Immature natural killer cell (primary cell): ENCODE data around the gene YAP1. TPM values are rescaled to one million over a fixed set of nuclear protein-coding genes. Genes with fewer than 3 reads are reported as not detected.
A peak's percentile ranks its signal among the peaks of the same experiment; 100 is the strongest.

Source experiments
- DNase-seq, 3 donors: peaks; one replicate each; pipeline ENCODE4 v3.0.0; 2022; ENCODE audit warnings: mixed read lengths in 1 of 3
- H3K27ac Mint-ChIP-seq, 6 donors: one replicate each; pipeline ENCODE4 v1.8.0; 2020; ENCODE audit warnings: mixed read lengths in 6 of 6, mild to moderate bottlenecking in 5 of 6, inconsistent platforms in 4 of 6, moderate library complexity in 3 of 6
- H3K27me3 Mint-ChIP-seq, 3 donors: one replicate each; pipeline ENCODE4 v1.8.0; 2020 to 2021; ENCODE audit warnings: low read depth in 3 of 3, mild to moderate bottlenecking in 3 of 3, mixed read lengths in 3 of 3, moderate library complexity in 3 of 3, inconsistent platforms in 1 of 3
- H3K36me3 Mint-ChIP-seq, 3 donors: one replicate each; pipeline ENCODE4 v1.8.0; 2020; ENCODE audit warnings: mixed read lengths in 3 of 3, inconsistent platforms in 2 of 3, mild to moderate bottlenecking in 2 of 3
- H3K4me1 Mint-ChIP-seq, 2 donors: one replicate each; pipeline ENCODE4 v1.8.0; 2020; ENCODE audit warnings: inconsistent platforms in 2 of 2, mild to moderate bottlenecking in 2 of 2, mixed read lengths in 2 of 2, moderate library complexity in 1 of 2
- H3K4me3 Mint-ChIP-seq, 5 donors: one replicate each; pipeline ENCODE4 v1.8.0; 2020; ENCODE audit warnings: mild to moderate bottlenecking in 5 of 5, mixed read lengths in 5 of 5, inconsistent platforms in 3 of 5, moderate library complexity in 3 of 5
- H3K9me3 Mint-ChIP-seq, 6 donors: one replicate each; pipeline ENCODE4 v1.8.0; 2020; ENCODE audit warnings: mild to moderate bottlenecking in 6 of 6, mixed read lengths in 6 of 6, inconsistent platforms in 4 of 6, moderate library complexity in 3 of 6
- polyA plus RNA-seq, 3 donors: library from polyadenylated mRNA; unstranded; fragments of 300-500 nt; fragmentation: Illumina TruSeq; gene quantifications; one replicate each; pipeline ENCODE4 v1.2.3, GENCODE V29; 2021

Gene YAP1
- polyA plus RNA-seq, 3 donors from 2014 or later: not detected

DNA sequence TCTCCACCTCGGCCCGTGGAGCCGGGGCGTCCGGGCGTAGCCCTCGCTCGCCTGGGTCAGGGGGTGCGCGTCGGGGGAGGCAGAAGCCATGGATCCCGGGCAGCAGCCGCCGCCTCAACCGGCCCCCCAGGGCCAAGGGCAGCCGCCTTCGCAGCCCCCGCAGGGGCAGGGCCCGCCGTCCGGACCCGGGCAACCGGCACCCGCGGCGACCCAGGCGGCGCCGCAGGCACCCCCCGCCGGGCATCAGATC, 439 bp downstream of the YAP1 start:
- peaks cover 13 to 14% of the 10 kb centered on the region in 2 donors for H3K4me1 Mint-ChIP-seq
- H3K27me3 Mint-ChIP-seq: peaks cover 11 to 20% (median 13%) of the 10 kb centered on the region in 3 donors
- H3K36me3 Mint-ChIP-seq: no peaks in the 10 kb centered on the region
- peak in 1 of 3 donors; percentile 16 for DNase-seq
- no peak overlapping the region for H3K27ac Mint-ChIP-seq
- H3K9me3 Mint-ChIP-seq: peaks cover 0 to 2% (median 0%) of the 10 kb centered on the region in 6 donors
- no peak overlapping the region for H3K4me3 Mint-ChIP-seq

DNA sequence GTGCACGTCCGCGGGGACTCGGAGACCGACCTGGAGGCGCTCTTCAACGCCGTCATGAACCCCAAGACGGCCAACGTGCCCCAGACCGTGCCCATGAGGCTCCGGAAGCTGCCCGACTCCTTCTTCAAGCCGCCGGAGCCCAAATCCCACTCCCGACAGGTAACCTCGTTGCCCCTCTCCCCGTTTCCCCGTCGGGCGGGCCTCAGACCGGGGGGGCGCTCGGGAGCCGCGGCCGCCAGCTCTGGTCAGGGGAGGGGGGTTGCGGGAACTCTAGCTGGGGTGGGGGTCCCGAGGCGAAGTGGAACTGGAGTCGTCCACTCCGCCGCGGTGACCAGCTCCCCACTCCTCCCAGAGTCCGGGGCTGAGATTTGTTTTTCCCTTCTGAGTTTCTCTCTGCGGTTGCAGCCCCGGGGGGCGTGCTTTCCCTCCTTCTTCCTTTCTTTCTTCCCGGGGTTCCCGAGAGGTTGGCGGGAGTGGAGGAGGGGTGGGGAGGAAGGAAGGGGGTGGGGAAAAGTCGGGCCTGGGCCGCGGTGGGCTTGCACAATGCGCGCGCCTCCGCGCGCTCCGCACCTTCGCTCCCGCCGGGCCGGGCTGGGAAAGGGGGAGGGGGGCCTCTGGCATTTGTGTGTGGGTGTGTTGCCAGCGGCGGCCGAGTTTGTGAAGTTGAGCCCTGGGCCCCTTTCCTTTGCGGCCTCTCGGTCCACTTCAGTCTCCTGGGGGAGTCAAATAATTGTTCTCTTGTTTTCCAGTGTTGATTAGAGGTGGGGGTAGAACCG, 952 bp downstream of the YAP1 start:
- Mint-ChIP-seq H3K4me1 (peaks cover 13 to 14% of the 10 kb centered on the region in 2 donors), H3K4me3 (peak overlapping the region; percentile 70 to 82 (median 75)), H3K27me3 (peaks cover 12 to 20% (median 13%) of the 10 kb centered on the region in 3 donors), H3K27ac (no peak overlapping the region), H3K36me3 (no peaks in the 10 kb centered on the region), H3K9me3 (peaks cover 0 to 2% (median 0%) of the 10 kb centered on the region in 6 donors)
- DNase-seq: peak in 1 of 3 donors; percentile 1

DNA sequence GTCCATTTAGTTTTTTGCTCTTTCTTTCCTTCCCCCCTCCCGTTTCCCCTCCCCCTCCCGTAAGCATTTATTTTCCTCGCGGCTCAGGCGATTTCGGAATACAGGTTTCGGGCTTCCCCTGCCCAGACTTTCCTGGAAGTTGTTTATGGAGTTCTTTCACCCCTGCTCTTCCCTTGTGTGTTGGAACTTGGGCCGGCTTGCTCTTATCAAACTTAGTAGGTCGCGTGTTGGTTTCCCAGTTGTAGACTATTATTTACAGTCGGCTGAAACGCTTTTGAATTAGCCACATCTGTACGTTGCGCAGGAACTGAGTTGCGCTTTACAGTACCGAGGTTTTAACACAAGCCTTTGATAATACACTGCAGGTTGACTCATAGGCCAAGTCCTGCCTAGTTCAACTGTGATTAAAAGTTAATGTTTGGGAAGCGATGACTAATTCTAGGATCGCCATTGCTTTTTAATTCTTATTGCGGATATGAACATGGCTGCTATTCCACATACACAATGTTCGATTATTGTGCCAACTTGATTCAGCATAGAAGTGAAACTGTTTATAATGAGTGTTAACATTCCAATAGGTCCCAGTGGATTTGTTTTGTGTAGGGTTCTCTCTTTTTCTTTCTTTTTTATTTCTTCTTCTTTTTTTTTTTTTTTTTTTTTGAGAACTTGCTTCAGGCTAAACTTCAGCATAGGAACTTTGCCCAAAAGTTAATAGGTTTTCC, 1.7 kb downstream of the YAP1 start:
- H3K27me3 Mint-ChIP-seq: peaks cover 16 to 20% (median 19%) of the 10 kb centered on the region in 3 donors
- peak overlapping the region; percentile 70 to 82 (median 75) for H3K4me3 Mint-ChIP-seq
- no peaks in the 10 kb centered on the region for H3K36me3 Mint-ChIP-seq
- no peak for DNase-seq
- H3K27ac Mint-ChIP-seq: no peak overlapping the region
- peaks cover 13 to 14% of the 10 kb centered on the region in 2 donors for H3K4me1 Mint-ChIP-seq
- peaks cover 0 to 7% (median under 1%) of the 10 kb centered on the region in 6 donors for H3K9me3 Mint-ChIP-seq

DNA sequence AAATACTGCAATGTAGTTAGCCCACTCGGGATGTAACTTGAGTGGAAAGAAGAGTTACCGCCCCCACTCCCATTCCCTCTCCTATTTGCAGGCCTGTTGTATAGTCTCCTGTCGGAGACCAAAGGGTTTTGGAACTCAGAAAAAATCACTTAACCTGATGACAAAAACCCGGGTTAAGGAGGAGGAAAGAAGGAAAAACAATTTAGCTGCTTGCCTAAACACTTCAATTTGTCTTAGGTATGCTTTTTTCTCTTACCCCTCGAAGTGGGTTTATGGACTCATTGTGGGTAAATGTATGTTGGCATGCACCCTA, 2.2 kb downstream of the YAP1 start:
- H3K9me3 Mint-ChIP-seq: peaks cover 0 to 12% (median under 1%) of the 10 kb centered on the region in 6 donors
- H3K27me3 Mint-ChIP-seq: peaks cover 18 to 20% (median 19%) of the 10 kb centered on the region in 3 donors
- peak overlapping the region in 4 of 5 donors; percentile 33 to 70 (median 60) for H3K4me3 Mint-ChIP-seq
- no peak overlapping the region for H3K27ac Mint-ChIP-seq
- no peaks in the 10 kb centered on the region for H3K36me3 Mint-ChIP-seq
- H3K4me1 Mint-ChIP-seq: peaks cover 13 to 14% of the 10 kb centered on the region in 2 donors
- no peak for DNase-seq

DNA sequence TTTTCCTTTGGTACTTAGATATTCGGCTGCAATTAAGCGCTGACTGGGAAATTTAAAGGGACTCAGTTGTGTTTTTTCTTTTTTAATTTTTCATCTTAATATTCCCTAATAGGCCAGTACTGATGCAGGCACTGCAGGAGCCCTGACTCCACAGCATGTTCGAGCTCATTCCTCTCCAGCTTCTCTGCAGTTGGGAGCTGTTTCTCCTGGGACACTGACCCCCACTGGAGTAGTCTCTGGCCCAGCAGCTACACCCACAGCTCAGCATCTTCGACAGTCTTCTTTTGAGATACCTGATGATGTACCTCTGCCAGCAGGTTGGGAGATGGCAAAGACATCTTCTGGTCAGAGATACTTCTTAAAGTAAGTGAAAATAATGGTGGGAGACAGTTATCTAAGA, 3.8 kb downstream of the YAP1 start:
- no peak for DNase-seq
- Mint-ChIP-seq H3K4me3 (no peak overlapping the region), H3K27me3 (peaks cover 16 to 21% (median 17%) of the 10 kb centered on the region in 3 donors), H3K9me3 (peaks cover 0 to 12% (median under 1%) of the 10 kb centered on the region in 6 donors), H3K27ac (no peak overlapping the region), H3K36me3 (no peaks in the 10 kb centered on the region), H3K4me1 (peaks cover 13 to 14% of the 10 kb centered on the region in 2 donors)

DNA sequence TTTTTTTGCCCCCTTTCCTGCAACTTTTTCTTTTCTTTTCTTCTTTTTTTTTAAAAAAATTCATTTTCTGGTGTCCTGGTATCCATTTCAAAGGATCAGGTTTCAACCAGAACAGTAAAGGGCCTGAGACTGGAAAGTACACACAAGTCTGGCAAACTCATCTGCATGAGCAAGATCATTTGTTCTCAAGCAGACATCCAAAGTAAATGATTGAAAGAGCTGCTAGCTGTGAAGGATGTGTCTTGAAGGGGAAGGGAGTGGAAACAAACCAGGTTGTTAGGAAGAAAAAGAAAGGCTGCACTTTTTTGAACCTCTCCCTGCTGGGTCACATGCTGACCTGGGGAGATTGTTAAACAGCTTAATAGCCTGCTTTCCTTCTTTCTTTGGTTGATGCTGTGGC, 5.3 kb downstream of the YAP1 start:
- Mint-ChIP-seq H3K4me1 (peaks cover 7 to 8% of the 10 kb centered on the region in 2 donors), H3K9me3 (peaks cover 0 to 12% (median 0%) of the 10 kb centered on the region in 6 donors), H3K4me3 (no peak overlapping the region), H3K36me3 (no peaks in the 10 kb centered on the region), H3K27ac (no peak overlapping the region), H3K27me3 (peaks cover 15 to 20% (median 19%) of the 10 kb centered on the region in 3 donors)
- DNase-seq: no peak

DNA sequence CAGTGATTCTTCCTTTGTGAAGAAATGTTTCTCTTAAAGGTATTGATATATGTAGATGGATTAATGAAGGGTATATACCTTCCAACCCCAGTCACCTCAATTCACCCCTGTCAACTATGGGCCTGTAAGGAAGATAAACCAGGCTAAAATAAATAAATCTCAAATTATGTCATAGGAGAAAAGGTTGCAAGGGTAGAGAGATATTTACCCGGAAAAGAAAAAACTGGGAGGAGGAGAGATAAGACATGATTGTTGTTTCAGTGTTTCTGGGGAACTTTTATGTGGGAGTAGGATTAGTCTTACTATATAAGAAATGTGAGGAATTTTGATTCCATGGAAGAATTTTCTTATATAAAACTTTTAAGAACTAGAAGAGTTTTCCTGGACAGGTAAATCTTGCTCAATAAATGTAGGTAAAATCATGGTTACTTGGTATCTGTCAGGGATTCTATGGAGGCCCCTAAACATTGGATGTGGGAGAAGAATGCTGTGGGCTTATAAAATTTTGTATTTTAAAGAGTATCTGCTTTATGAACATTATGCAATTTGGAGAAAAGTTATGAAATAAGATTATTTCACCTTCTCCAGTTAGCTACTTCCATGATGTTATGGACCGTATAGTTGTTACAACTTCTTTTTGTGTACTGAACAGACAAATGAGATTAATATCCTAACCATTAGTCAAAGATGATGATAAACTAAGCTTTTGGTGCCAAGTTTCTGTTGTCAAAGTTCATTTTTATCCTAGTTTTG, 6.4 kb downstream of the YAP1 start:
- H3K4me1 Mint-ChIP-seq: peaks cover 5 to 7% of the 10 kb centered on the region in 2 donors
- peaks cover 15 to 20% (median 17%) of the 10 kb centered on the region in 3 donors for H3K27me3 Mint-ChIP-seq
- no peak overlapping the region for H3K4me3 Mint-ChIP-seq
- no peak for DNase-seq
- H3K9me3 Mint-ChIP-seq: peaks cover 0 to 12% (median 0%) of the 10 kb centered on the region in 6 donors
- H3K27ac Mint-ChIP-seq: no peak overlapping the region
- no peaks in the 10 kb centered on the region for H3K36me3 Mint-ChIP-seq

DNA sequence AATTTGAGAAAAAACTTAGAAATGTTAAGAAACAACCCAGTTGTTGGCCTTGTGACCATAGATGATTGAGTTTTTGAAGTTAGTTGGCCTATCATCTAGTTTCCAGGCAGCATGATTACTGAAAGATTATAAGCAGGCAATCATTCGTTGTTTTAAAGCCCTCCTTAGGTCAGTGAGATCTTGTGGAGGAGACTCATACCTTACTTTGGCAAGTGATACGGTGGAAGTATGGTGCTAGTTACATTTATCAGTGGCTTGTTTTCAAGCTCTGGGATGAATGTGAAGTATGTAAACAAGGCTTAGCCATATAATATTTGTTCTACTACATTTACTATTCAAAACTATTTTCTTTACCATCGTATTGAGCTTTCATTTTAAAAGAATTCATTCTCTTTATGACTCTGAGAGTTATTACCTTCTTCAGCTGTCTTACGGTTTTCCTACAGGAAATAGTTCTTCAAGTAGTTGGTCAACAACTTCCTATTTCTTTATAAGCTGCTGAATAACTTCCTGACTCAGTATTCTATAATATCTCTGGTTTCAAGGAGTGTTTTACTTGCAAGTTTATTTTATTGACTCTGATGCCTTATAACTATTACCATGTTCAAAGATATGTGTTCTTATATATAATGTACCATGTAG, 7.3 kb downstream of the YAP1 start:
- H3K27ac Mint-ChIP-seq: no peak overlapping the region
- peaks cover 0 to 12% (median 0%) of the 10 kb centered on the region in 6 donors for H3K9me3 Mint-ChIP-seq
- peaks cover 8 to 21% (median 11%) of the 10 kb centered on the region in 3 donors for H3K27me3 Mint-ChIP-seq
- no peaks in the 10 kb centered on the region for H3K4me1 Mint-ChIP-seq
- DNase-seq: no peak
- H3K36me3 Mint-ChIP-seq: no peaks in the 10 kb centered on the region
- H3K4me3 Mint-ChIP-seq: no peak overlapping the region

DNA sequence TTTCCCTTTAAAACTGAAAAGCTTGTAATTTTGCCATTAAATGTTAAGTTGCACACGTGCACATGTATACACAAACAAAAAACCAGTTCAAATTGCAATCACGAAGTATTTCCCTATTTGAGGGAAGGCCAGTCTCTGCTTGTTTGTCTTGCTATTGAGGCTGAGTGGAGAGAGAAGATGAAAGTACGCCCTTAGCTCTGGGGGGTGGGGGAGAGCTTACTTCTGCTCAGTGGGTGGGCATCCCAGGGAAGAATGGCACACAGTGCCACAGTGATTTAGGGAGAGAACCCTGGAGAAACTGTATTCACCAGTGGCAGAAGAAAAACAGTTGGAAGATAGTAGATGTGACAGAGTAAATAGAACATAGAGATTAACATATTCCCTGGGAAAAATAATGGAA, 8.7 kb downstream of the YAP1 start:
- Mint-ChIP-seq H3K27ac (no peak overlapping the region), H3K9me3 (peaks cover 0 to 12% (median 0%) of the 10 kb centered on the region in 6 donors), H3K4me3 (no peak overlapping the region), H3K27me3 (peaks cover 6 to 17% (median 14%) of the 10 kb centered on the region in 3 donors), H3K4me1 (no peaks in the 10 kb centered on the region), H3K36me3 (no peaks in the 10 kb centered on the region)
- DNase-seq: no peak

DNA sequence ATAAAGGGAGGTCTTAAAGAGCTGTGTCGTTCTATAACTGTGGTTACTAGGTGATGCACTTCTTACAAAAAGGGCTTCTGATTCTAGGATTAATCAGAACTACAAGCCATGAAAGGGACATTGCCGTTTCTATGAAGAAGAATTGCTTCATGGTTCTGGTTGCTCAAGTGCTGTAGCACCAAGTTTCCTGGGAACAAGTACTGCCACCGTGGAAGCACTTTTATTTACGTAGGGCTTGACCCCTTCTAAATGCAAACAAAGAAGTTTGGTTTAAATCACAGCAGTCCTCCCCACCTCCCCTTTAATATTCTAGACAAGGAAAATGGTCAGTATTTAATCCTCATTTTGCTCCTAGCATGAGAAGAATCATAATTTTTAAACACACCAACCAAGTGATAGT, 9.8 kb downstream of the YAP1 start:
- Mint-ChIP-seq H3K4me1 (no peaks in the 10 kb centered on the region), H3K27me3 (peaks cover 4 to 15% (median 14%) of the 10 kb centered on the region in 3 donors), H3K36me3 (no peaks in the 10 kb centered on the region), H3K27ac (no peak overlapping the region), H3K4me3 (no peak overlapping the region), H3K9me3 (peaks cover 0 to 12% (median under 1%) of the 10 kb centered on the region in 6 donors)
- DNase-seq: no peak

DNA sequence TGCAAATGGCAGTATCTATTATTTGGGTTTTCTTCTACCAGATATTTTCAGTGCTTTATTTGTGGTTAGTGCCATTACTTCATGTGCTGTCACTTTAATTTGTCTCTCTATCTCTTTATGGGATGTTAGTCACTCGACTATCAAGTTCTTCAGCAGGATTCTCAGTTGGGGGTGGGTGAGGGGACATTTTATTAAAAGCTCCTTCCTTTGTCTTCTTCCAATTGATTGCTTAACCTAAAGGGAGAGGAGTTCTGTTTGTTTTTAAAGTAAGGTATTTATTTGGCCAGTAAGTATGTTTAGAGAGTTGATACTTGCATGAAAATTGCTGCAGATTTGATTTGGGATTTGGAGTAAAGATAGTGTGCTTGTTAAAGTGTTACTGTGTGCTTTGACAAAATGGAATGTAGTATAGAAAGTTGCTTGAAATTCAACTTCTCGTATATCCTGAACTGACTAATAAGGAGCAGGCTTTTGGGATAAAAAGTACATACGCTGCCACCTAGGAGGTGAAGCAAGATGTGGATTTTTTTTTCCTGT, 10.3 kb downstream of the YAP1 start:
- Mint-ChIP-seq H3K9me3 (peaks cover 0 to 12% (median under 1%) of the 10 kb centered on the region in 6 donors), H3K36me3 (no peaks in the 10 kb centered on the region), H3K4me3 (no peak overlapping the region), H3K27ac (no peak overlapping the region), H3K4me1 (no peaks in the 10 kb centered on the region), H3K27me3 (peaks cover 4 to 15% (median 14%) of the 10 kb centered on the region in 3 donors)
- no peak for DNase-seq

DNA sequence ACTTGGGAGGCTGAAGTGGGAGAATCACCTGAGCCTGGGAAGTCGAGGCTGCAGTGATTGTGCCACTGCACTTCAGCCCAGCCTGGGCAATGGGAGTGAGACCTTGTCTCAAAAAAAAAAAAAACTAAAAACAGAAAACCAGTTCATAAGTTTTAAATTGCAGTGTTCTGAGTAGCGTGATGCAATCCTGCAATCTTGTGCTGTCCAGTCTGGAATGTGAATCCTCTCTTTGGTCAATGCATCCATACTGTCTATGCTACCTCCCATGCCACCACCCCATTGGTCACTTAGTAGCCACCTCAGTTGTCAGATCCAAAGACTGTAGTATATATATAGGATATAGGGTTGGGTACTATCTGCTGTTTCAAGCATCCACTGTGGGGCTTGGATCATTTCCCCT, 11.1 kb downstream of the YAP1 start:
- H3K4me1 Mint-ChIP-seq: no peaks in the 10 kb centered on the region
- H3K36me3 Mint-ChIP-seq: no peaks in the 10 kb centered on the region
- H3K27ac Mint-ChIP-seq: no peak overlapping the region
- H3K9me3 Mint-ChIP-seq: peaks cover 0 to 11% (median under 1%) of the 10 kb centered on the region in 6 donors
- H3K27me3 Mint-ChIP-seq: peaks cover 5 to 15% (median 12%) of the 10 kb centered on the region in 3 donors
- no peak overlapping the region for H3K4me3 Mint-ChIP-seq
- no peak for DNase-seq

DNA sequence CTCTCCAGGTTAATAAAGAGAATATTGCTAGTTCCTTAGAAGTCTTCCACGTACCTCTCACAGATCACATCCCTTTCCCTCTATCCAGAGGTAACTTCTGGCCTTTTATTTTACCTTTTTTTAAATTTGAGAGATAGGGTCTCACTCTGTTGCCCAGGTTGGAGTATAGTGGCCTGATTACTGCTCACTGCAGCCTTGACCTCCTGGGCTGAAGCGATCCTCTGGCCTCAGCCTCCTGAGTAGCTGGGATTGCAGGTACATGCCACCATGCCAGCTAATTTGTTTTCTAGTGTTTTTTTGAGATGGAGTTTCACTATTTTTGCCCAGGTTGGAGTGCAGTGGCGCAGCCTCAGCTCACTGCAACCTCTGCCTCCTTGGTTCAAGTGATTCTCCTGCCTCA, 24.4 kb downstream of the YAP1 start:
- no peak for DNase-seq
- H3K27ac Mint-ChIP-seq: no peak overlapping the region
- H3K27me3 Mint-ChIP-seq: peaks cover 2 to 4% (median 3%) of the 10 kb centered on the region in 3 donors
- peaks cover 0 to 5% (median under 1%) of the 10 kb centered on the region in 6 donors for H3K9me3 Mint-ChIP-seq
- H3K36me3 Mint-ChIP-seq: no peaks in the 10 kb centered on the region
- H3K4me3 Mint-ChIP-seq: no peak overlapping the region
- H3K4me1 Mint-ChIP-seq: no peaks in the 10 kb centered on the region
